Breast epithelium (tissue), 3 donors: ENCODE data around the gene FAM78B.

Source experiments
- CTCF ChIP-seq, 3 donors: fragments of 450-650 bp; IDR thresholded peaks; one replicate each; pipeline ENCODE4 v1.5.1; 2016 to 2017; ENCODE audit warnings: antibody characterized with exemption in 3 of 3, mild to moderate bottlenecking in 3 of 3, moderate library complexity in 3 of 3
- POLR2AphosphoS5 ChIP-seq, 3 donors: sonication (generic); formaldehyde crosslinking; IDR thresholded peaks; one replicate each; pipeline ENCODE4 v1.6.1; 2017; ENCODE audit warnings: antibody characterized with exemption in 3 of 3

GRCh38 chr1:166153525-166154314, 13.1 kb downstream of the FAM78B start:
- TF ChIP-seq CTCF (IDR thresholded peaks at IDR 0.05) (no peak), POLR2AphosphoS5 (IDR thresholded peaks at IDR 0.05) (no peak)
